PC-9 (cell line): ENCODE results near the gene CDKN1A. TPM values are rescaled to one million over a fixed set of nuclear protein-coding genes. Genes with fewer than 3 reads are reported as not detected.

Experiments
- BruUV-seq: library from RNA; stranded (reverse); fragments of 400-500 nt; replicated peaks from 2 replicates; lab custom pipeline; 2021; lab: Mats Ljungman, UMichigan
- CTCF ChIA-PET: fragments of 300-600 bp; sonication (Branson Sonifier 250); formaldehyde crosslinking; loops from one replicate; lab custom pipeline; 2022; ENCODE audit warnings: antibody characterized with exemption; lab: Charles Lee
- POLR2A ChIA-PET: fragments of 300-600 bp; sonication (Branson Sonifier 250); formaldehyde crosslinking; loops from one replicate; lab custom pipeline; 2022; ENCODE audit warnings: antibody characterized with exemption; ENCODE audit not compliant: unreplicated experiment; lab: Charles Lee
- DNase-seq, 2 experiments: peaks; one replicate each; pipeline versions ENCODE4 v3.0.0 to v3.0.0-alpha.2; 2015 to 2022; ENCODE audit warnings: mixed read lengths in 1 of 2
- H2AFZ ChIP-seq: fragments of 200-600 bp; sonication (generic); 2 replicates; pipeline ENCODE4 v1.8.1; 2017; ENCODE audit warnings: antibody characterized with exemption
- H3F3A ChIP-seq: fragments of 200-600 bp; sonication (generic); 2 replicates; pipeline ENCODE4 v1.8.1; 2017; ENCODE audit warnings: antibody characterized with exemption, mild to moderate bottlenecking, low read depth; ENCODE audit not compliant: insufficient read depth
- H3K27ac ChIP-seq: fragments of 200-600 bp; sonication (generic); 2 replicates; pipeline ENCODE4 v1.6.1; 2016; ENCODE audit warnings: mixed run types
- H3K27me3 ChIP-seq: fragments of 200-600 bp; sonication (generic); 2 replicates; pipeline ENCODE4 v1.6.1; 2016; ENCODE audit warnings: low read depth, mixed run types; ENCODE audit not compliant: insufficient read depth
- H3K36me3 ChIP-seq: fragments of 200-600 bp; sonication (generic); 2 replicates; pipeline ENCODE4 v1.6.1; 2016; ENCODE audit warnings: low read depth, mixed run types
- H3K4me1 ChIP-seq: fragments of 200-600 bp; sonication (generic); replicated peaks from 2 replicates; pipeline ENCODE4 v1.6.1; 2016; ENCODE audit warnings: mixed run types; ENCODE audit not compliant: insufficient read depth
- H3K4me2 ChIP-seq: fragments of 200-600 bp; sonication (generic); 2 replicates; pipeline ENCODE4 v1.6.1; 2017; ENCODE audit warnings: mixed run types
- H3K4me3 ChIP-seq: fragments of 200-600 bp; sonication (generic); 2 replicates; pipeline ENCODE4 v1.6.1; 2016; ENCODE audit warnings: mixed run types
- H3K79me2 ChIP-seq: fragments of 200-600 bp; sonication (generic); 2 replicates; pipeline ENCODE4 v1.6.1; 2017; ENCODE audit warnings: low read depth, mixed run types
- H3K9me2 ChIP-seq: fragments of 200-600 bp; sonication (generic); 2 replicates; pipeline ENCODE4 v1.8.1; 2017; ENCODE audit warnings: mild to moderate bottlenecking; ENCODE audit not compliant: insufficient read depth
- H3K9me3 ChIP-seq: fragments of 200-600 bp; sonication (generic); 2 replicates; pipeline ENCODE4 v1.8.1; 2016; ENCODE audit warnings: low read depth; ENCODE audit not compliant: insufficient read depth
- H4K20me1 ChIP-seq: fragments of 200-600 bp; sonication (generic); 2 replicates; pipeline ENCODE4 v1.8.1; 2017; ENCODE audit not compliant: insufficient read depth
- EZH2 ChIP-seq: fragments of 200-600 bp; sonication (generic); IDR thresholded peaks from 2 replicates; pipeline ENCODE4 v1.8.0; 2017; ENCODE audit warnings: antibody characterized with exemption, low read depth
- intact Hi-C: fragments of 100-400 bp; cut with micrococcal nuclease; formaldehyde crosslinking; loops from one replicate; pipeline ENCODE4 v1.10.0; 2022; ENCODE audit not compliant: unreplicated experiment
- total RNA-seq: library from RNA; stranded (reverse); gene quantifications from 2 replicates; pipeline ENCODE4 v1.2.3, GENCODE V29; 2021
- TF ChIP-seq, protein P1 (sequence below): fragments of 200-600 bp; sonication (generic); conservative IDR thresholded peaks from 2 replicates; pipeline ENCODE4 v1.6.1; 2017; ENCODE audit warnings: mixed run types, antibody characterized with exemption, mild to moderate bottlenecking, moderate library complexity

Gene CDKN1A
- total RNA-seq, 1 experiment from 2014 or later, result 14.8 TPM

DNA sequence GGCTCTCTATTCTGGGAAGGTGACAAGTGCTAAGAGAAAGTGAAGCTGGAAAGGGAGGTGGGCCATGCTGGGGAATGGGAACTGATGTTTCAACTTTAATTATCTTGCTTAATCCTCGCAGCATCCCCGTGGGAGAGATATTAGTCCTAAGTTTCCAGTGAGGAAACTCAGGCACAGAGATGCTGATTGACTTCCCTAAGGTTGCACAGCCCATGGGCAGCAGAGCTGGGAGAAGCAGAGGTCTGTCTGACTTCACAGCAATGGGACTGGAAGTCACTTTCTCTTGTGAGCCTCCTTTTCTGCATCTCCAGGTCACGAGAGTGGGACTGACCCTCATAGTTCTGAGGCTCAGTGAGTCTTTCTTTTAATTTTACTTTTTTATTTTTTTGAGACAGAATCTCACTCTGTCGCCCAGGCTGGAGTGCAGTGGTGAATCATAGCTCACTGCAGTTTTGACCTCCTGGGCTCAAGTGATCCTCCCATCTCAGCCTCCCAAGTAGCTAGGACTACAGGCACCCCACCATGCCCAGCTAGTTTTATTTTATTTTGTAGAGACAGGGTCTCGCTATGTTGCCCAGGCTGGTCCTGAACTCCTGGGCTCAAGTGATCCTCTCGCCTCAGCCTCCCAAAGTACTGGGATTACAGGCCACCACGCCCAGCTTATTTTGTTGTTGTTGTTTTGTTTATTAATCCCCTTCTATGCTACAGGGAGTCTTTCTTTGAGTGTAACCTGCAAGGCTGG is 21.7 kb downstream of the CDKN1A start:
- intact Hi-C loops, result no loop called here
- ChIA-PET POLR2A (no interaction called here), CTCF (no interaction called here)
- Histone ChIP-seq H3K9me3 (no peaks in the 10 kb centered on the region), H3K27me3 (no peaks in the 10 kb centered on the region), H2AFZ (no peak overlapping the region), H4K20me1 (no peaks in the 10 kb centered on the region), H3K4me2 (no peak overlapping the region), H3K4me3 (no peak overlapping the region), H3K27ac (no peak overlapping the region), H3K4me1 (peaks cover 12% of the 10 kb centered on the region), H3K36me3 (no peaks in the 10 kb centered on the region), H3K79me2 (no peaks in the 10 kb centered on the region), H3F3A (no peaks in the 10 kb centered on the region; the same call in 1 of the 2 replicates), H3K9me2 (no peaks in the 10 kb centered on the region)
- TF ChIP-seq, protein P1, sequence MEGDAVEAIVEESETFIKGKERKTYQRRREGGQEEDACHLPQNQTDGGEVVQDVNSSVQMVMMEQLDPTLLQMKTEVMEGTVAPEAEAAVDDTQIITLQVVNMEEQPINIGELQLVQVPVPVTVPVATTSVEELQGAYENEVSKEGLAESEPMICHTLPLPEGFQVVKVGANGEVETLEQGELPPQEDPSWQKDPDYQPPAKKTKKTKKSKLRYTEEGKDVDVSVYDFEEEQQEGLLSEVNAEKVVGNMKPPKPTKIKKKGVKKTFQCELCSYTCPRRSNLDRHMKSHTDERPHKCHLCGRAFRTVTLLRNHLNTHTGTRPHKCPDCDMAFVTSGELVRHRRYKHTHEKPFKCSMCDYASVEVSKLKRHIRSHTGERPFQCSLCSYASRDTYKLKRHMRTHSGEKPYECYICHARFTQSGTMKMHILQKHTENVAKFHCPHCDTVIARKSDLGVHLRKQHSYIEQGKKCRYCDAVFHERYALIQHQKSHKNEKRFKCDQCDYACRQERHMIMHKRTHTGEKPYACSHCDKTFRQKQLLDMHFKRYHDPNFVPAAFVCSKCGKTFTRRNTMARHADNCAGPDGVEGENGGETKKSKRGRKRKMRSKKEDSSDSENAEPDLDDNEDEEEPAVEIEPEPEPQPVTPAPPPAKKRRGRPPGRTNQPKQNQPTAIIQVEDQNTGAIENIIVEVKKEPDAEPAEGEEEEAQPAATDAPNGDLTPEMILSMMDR, result no peak
- TF ChIP-seq EZH2, result no peak
- peak in 1 of 2 experiments; percentile 30 for DNase-seq
- BruUV-seq, result no TSS peak

DNA sequence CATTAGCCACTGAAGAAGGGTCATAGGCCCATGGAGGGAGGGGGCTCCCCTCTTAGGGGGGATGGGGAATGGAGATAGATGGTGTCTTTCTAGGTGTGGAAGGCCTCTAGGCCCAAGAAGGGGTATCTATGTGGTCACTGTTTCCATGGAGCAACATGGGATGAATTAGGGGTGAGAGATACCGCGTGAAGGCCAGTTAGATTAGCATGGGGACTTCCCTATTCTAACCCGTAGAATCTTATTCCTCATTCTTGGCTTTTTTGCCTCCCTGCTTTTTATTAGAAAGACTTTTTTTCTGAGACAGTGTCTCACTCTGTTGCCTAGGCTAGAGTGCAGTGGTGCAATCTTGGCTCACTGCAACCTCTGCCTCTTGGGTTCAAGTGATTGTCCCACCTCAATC is 22.3 kb downstream of the CDKN1A start:
- H3K36me3 ChIP-seq, result no peaks in the 10 kb centered on the region
- POLR2A ChIA-PET, result no interaction called here

DNA sequence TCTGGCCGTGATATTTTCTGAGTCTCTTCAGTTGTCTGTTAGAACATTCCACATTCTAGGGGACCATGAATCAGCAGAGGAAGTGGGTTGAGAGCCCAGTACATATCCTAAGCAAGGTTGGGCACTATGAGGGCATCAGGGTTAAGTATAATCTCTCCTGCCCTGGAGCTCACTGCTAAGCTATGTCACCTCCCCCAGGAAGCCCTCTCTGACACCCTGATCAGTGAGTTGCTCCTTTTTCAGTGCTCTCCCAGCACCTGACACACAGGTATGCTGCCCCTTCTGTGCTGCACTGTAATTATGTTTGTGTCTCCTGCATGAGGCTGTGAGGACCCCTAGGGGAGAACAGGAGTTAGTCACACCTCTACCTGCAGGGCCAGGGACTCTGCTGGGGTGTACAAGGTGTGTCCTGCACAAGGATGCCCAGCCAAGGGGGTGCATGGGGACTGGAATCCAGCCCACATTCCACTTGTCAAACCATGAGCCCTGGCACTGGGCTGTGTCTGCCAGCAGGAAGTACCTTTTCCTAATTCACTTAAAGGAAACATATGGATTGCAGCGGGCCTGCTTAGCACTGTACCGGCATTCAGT is 23.0 kb downstream of the CDKN1A start:
- H3K79me2 ChIP-seq, result no peaks in the 10 kb centered on the region
- intact Hi-C loops, result no loop called here
- no peaks in the 10 kb centered on the region for H4K20me1 ChIP-seq
- no peak for TF ChIP-seq EZH2
- TF ChIP-seq, protein P1, result peak; percentile 60
- no peaks in the 10 kb centered on the region for H3K9me2 ChIP-seq
- peaks cover 12% of the 10 kb centered on the region for H3K4me1 ChIP-seq
- no peaks in the 10 kb centered on the region; the same call in 1 of the 2 replicates for H3F3A ChIP-seq
- H3K4me3 ChIP-seq, result no peak overlapping the region
- no peaks in the 10 kb centered on the region for H3K27me3 ChIP-seq
- ChIA-PET POLR2A (no interaction called here), CTCF (interaction anchor here (0.6 kb wide), 1 partner anchor 24 kb away, joined by 3 read pairs; no protein-coding TSS in a partner anchor)
- no peak overlapping the region for H3K27ac ChIP-seq
- no peak overlapping the region for H2AFZ ChIP-seq
- H3K36me3 ChIP-seq, result no peaks in the 10 kb centered on the region
- BruUV-seq, result no TSS peak
- H3K9me3 ChIP-seq, result no peaks in the 10 kb centered on the region
- DNase-seq, result peak; percentile 60 to 69
- H3K4me2 ChIP-seq, result no peak overlapping the region

More for the DNA sequence above, 22.3 kb downstream of the CDKN1A start:
- Histone ChIP-seq H3K9me3 (no peaks in the 10 kb centered on the region), H3K27me3 (no peaks in the 10 kb centered on the region), H3K4me1 (peaks cover 12% of the 10 kb centered on the region), H3K9me2 (no peaks in the 10 kb centered on the region), H3K79me2 (no peaks in the 10 kb centered on the region), H3K4me2 (no peak overlapping the region), H2AFZ (no peak overlapping the region), H3F3A (no peaks in the 10 kb centered on the region; the same call in 1 of the 2 replicates), H3K4me3 (no peak overlapping the region), H4K20me1 (no peaks in the 10 kb centered on the region), H3K27ac (no peak overlapping the region)
- peak in 1 of 2 experiments; percentile 22 for DNase-seq
- TF ChIP-seq, protein P1, result no peak
- TF ChIP-seq EZH2, result no peak
- intact Hi-C loops, result no loop called here
- CTCF ChIA-PET, result no interaction called here
- BruUV-seq, result no TSS peak
